Astrocyte (in vitro differentiated cells and primary cell): ENCODE results near the gene DRD4. TPM values are rescaled to one million over a fixed set of nuclear protein-coding genes. Genes with fewer than 3 reads are reported as not detected.

Source experiments
- total RNA-seq: library from RNA; stranded (reverse); gene quantifications from 2 replicates; pipeline ENCODE4 v1.2.1, GENCODE V29; 2021

The DRD4 gene
- total RNA-seq, 1 donor from 2014 or later, result 9.9 TPM

Other genes starting within 250 kb of the DRD4 start
- gene PKP3, start 243.1 kb upstream of the DRD4 start, total RNA-seq, result 1.1 and 2.1 TPM in 2 replicates
- 6.2 and 7.2 TPM in 2 replicates for gene SIGIRR, start 222.3 kb upstream of the DRD4 start, total RNA-seq
- 0.82 and 1.9 TPM in 2 replicates for gene ANO9, start 195.3 kb upstream of the DRD4 start, total RNA-seq
- 40.3 and 47.3 TPM in 2 replicates for gene PTDSS2, start 187.0 kb upstream of the DRD4 start, total RNA-seq
- gene RNH1, start 130.0 kb upstream of the DRD4 start, total RNA-seq, result 117 and 130 TPM in 2 replicates
- gene HRAS, start 101.7 kb upstream of the DRD4 start, total RNA-seq, result 78.5 and 84.2 TPM in 2 replicates
- 0.82 and 1.8 TPM in 2 replicates for gene LRRC56, start 99.7 kb upstream of the DRD4 start, total RNA-seq
- 2.5 and 2.8 TPM in 2 replicates for gene LMNTD2, start 76.5 kb upstream of the DRD4 start, total RNA-seq
- gene RASSF7, start 76.3 kb upstream of the DRD4 start, total RNA-seq, result 31.1 and 32.3 TPM in 2 replicates
- gene PHRF1, start 60.8 kb upstream of the DRD4 start, total RNA-seq, result 38.0 and 38.3 TPM in 2 replicates
- gene IRF7, start 21.3 kb upstream of the DRD4 start, total RNA-seq, result 75.4 and 80.6 TPM in 2 replicates
- 0.12 TPM in 1 of 2 replicates, not detected in the other for gene CDHR5, start 12.3 kb upstream of the DRD4 start, total RNA-seq
- gene SCT, start 10.1 kb upstream of the DRD4 start, total RNA-seq, result 2.0 and 4.0 TPM in 2 replicates
- 44.1 and 48.9 TPM in 2 replicates for gene DEAF1, start 58.0 kb downstream of the DRD4 start, total RNA-seq
- gene TMEM80, start 58.5 kb downstream of the DRD4 start, total RNA-seq, result 16.1 and 18.4 TPM in 2 replicates
- gene EPS8L2, start 69.0 kb downstream of the DRD4 start, total RNA-seq, result 103 and 129 TPM in 2 replicates
- gene TALDO1, start 110.2 kb downstream of the DRD4 start, total RNA-seq, result 150 and 155 TPM in 2 replicates
- gene GATD1, start 140.2 kb downstream of the DRD4 start, total RNA-seq, result 51.9 and 60.0 TPM in 2 replicates
- 0.59 and 0.62 TPM in 2 replicates for gene CEND1, start 152.8 kb downstream of the DRD4 start, total RNA-seq
- 20.5 and 21.4 TPM in 2 replicates for gene SLC25A22, start 161.0 kb downstream of the DRD4 start, total RNA-seq
- 22.2 and 26.8 TPM in 2 replicates for gene PIDD1, start 168.0 kb downstream of the DRD4 start, total RNA-seq
- gene RPLP2, start 172.7 kb downstream of the DRD4 start, total RNA-seq, result 1,592 and 1,666 TPM in 2 replicates
- gene PNPLA2, start 181.6 kb downstream of the DRD4 start, total RNA-seq, result 46.8 and 50.8 TPM in 2 replicates
- gene CRACR2B, start 190.7 kb downstream of the DRD4 start, total RNA-seq, result 2.6 TPM in 2 replicates
- gene CD151, start 195.7 kb downstream of the DRD4 start, total RNA-seq, result 414 and 421 TPM in 2 replicates
- gene POLR2L, start 205.3 kb downstream of the DRD4 start, total RNA-seq, result 194 and 212 TPM in 2 replicates
- 69.5 and 75.5 TPM in 2 replicates for gene TSPAN4, start 205.6 kb downstream of the DRD4 start, total RNA-seq